Measurements from ENCODE around the gene YARS2.

DNA sequence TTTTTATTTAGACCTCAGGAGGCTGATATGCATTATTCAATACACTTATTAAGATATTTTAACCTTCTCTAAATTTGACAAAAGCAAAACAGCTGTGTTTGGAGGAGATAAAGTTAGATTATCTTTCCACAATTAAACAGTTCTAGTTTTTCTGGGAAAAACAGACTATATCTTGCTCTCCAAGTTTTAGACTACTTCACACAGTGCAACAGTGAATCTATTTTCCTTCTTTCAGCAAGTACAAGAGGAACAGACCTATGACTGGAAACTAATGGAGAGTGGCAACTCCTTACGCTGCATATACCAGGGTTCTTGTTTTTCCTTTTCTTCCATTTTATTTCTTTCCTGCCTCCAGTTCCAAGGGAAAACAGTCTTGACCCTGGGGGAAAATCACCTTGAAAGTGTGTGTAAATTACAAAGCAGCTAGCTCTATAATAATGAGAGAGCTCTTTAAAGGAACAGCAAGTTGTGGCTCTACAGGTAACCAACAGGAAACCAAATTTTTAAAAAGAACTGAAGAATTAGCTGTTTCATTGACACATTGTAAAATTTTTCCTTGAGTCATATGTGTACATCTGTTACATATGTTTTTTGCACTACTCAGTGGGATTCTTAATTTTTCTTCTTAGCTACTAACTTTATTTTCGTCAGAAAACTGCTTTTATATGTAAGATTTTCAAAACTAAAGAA, 49.2 kb downstream of the YARS2 start:
- TF ChIP-seq CTCF (IDR thresholded peaks at IDR 0.05; ENCODE audit: low read length) (no peak), EZH2phosphoT487 (IDR thresholded peaks at IDR 0.05; ENCODE audit: low read length) (no peak), EZH2 (optimal IDR thresholded peaks at IDR 0.05; ENCODE audit: low read depth, low read length) (no peak)

All from MM.1S (cell line).